Neural progenitor cell (in vitro differentiated cells): ENCODE data around the gene MGST2. TPM values are rescaled to one million over a fixed set of nuclear protein-coding genes. Genes with fewer than 3 reads are reported as not detected.

ENCODE experiments used
- DNase-seq: peaks from one replicate; pipeline ENCODE4 v3.0.0-alpha.2; 2016; ENCODE audit warnings: low spot score
- H2AFZ ChIP-seq: fragments of 200-600 bp; sonication (generic); replicated peaks from 2 replicates; pipeline ENCODE4 v1.6.1; 2016; ENCODE audit warnings: antibody characterized with exemption
- H3F3A ChIP-seq: fragments of 200-600 bp; sonication (generic); 2 replicates; pipeline ENCODE4 v1.6.1; 2016; ENCODE audit warnings: antibody characterized with exemption, low read depth
- H3K27ac ChIP-seq: fragments of 200-600 bp; sonication (generic); 2 replicates; pipeline ENCODE4 v1.5.1; 2016; ENCODE audit warnings: mild to moderate bottlenecking
- H3K27me3 ChIP-seq: fragments of 200-600 bp; sonication (generic); 2 replicates; pipeline ENCODE4 v1.6.1; 2016; ENCODE audit warnings: mild to moderate bottlenecking, moderate library complexity
- H3K36me3 ChIP-seq: fragments of 200-600 bp; sonication (generic); 2 replicates; pipeline ENCODE4 v1.5.1; 2016
- H3K4me1 ChIP-seq: fragments of 200-600 bp; sonication (generic); 2 replicates; pipeline ENCODE4 v1.6.1; 2016; ENCODE audit warnings: mixed run types
- H3K4me2 ChIP-seq: fragments of 200-600 bp; sonication (generic); 2 replicates; pipeline ENCODE4 v1.6.1; 2016
- H3K4me3 ChIP-seq: fragments of 200-600 bp; sonication (generic); 2 replicates; pipeline ENCODE4 v1.5.1; 2016
- H3K79me2 ChIP-seq: fragments of 200-600 bp; sonication (generic); 2 replicates; pipeline ENCODE4 v1.6.1; 2016; ENCODE audit warnings: low read depth
- H3K9ac ChIP-seq: fragments of 200-600 bp; sonication (generic); 2 replicates; pipeline ENCODE4 v1.6.1; 2016
- H3K9me3 ChIP-seq: fragments of 200-600 bp; sonication (generic); 2 replicates; pipeline ENCODE4 v1.5.1; 2016; ENCODE audit warnings: low read depth
- H4K20me1 ChIP-seq: fragments of 200-600 bp; sonication (generic); 2 replicates; pipeline ENCODE4 v1.6.1; 2016; ENCODE audit warnings: low read depth
- H3K27ac Mint-ChIP-seq: 3 replicates; pipeline ENCODE4 v1.8.0; 2021; ENCODE audit warnings: mixed read lengths
- H3K27me3 Mint-ChIP-seq: 2 replicates; pipeline ENCODE4 v1.8.0; 2022; ENCODE audit warnings: low read depth, mild to moderate bottlenecking, inconsistent platforms, moderate library complexity, mixed read lengths; ENCODE audit not compliant: insufficient read depth
- H3K36me3 Mint-ChIP-seq: 3 replicates; pipeline ENCODE4 v1.8.0; 2021; ENCODE audit warnings: mixed read lengths
- H3K4me1 Mint-ChIP-seq: 3 replicates; pipeline ENCODE4 v1.8.0; 2021; ENCODE audit warnings: mixed read lengths
- H3K4me3 Mint-ChIP-seq: 3 replicates; pipeline ENCODE4 v1.8.0; 2021; ENCODE audit warnings: mild to moderate bottlenecking, moderate library complexity, mixed read lengths
- H3K9me3 Mint-ChIP-seq: 3 replicates; pipeline ENCODE4 v1.8.0; 2020; ENCODE audit warnings: mixed read lengths
- CTCF ChIP-seq: fragments of 200-600 bp; sonication (generic); IDR thresholded peaks from 2 replicates; pipeline ENCODE4 v1.5.1; 2017; ENCODE audit warnings: antibody characterized with exemption, mild to moderate bottlenecking
- EZH2 ChIP-seq: fragments of 200-600 bp; sonication (generic); IDR thresholded peaks from 2 replicates; pipeline ENCODE4 v1.6.1; 2017; ENCODE audit warnings: antibody characterized with exemption, mild to moderate bottlenecking, moderate library complexity
- EZH2phosphoT487 ChIP-seq: fragments of 200-600 bp; sonication (generic); IDR thresholded peaks from 2 replicates; pipeline ENCODE4 v1.6.1; 2017; ENCODE audit warnings: antibody characterized with exemption
- total RNA-seq: library from RNA; depleted of rRNA; stranded (reverse); fragments of >200 nt; gene quantifications from 2 replicates; pipeline ENCODE4 v1.2.3, GENCODE V29; 2015; ENCODE audit warnings: low replicate concordance

MGST2 gene
- total RNA-seq, 1 donor from 2014 or later: 4.4 TPM

- Histone ChIP-seq H3K27ac (peak overlapping the region; percentile 30), H3K4me2 (peak overlapping the region; percentile 64), H3K36me3 (no peaks in the 10 kb centered on the region), H2AFZ (peak overlapping the region; percentile 60), H3K79me2 (no peaks in the 10 kb centered on the region), H3K4me3 (no peak overlapping the region), H3F3A (peaks cover 14% of the 10 kb centered on the region), H4K20me1 (no peaks in the 10 kb centered on the region), H3K27me3 (no peaks in the 10 kb centered on the region), H3K9ac (no peak overlapping the region), H3K9me3 (no peaks in the 10 kb centered on the region), H3K4me1 (peaks cover 19% of the 10 kb centered on the region)
- no peaks in the 10 kb centered on the region for H3K9me3 Mint-ChIP-seq
- H3K4me1 Mint-ChIP-seq: peaks cover 37% of the 10 kb centered on the region
- peak overlapping the region; percentile 62 for H3K27ac Mint-ChIP-seq
- H3K27me3 Mint-ChIP-seq: peaks cover 7% of the 10 kb centered on the region
- peak overlapping the region; percentile 17 for H3K4me3 Mint-ChIP-seq
- H3K36me3 Mint-ChIP-seq: no peaks in the 10 kb centered on the region
- DNase-seq: peak; percentile 10
- TF ChIP-seq EZH2: no peak
- no peak for TF ChIP-seq EZH2phosphoT487
- TF ChIP-seq CTCF: no peak
These were observed 7.4 kb upstream of the MGST2 start for GRCh38 chr4:139658185-139658584.

- H3K4me3 Mint-ChIP-seq: peak overlapping the region; percentile 17
- Histone ChIP-seq H3K27me3 (no peaks in the 10 kb centered on the region), H3K4me2 (peak overlapping the region; percentile 64), H3F3A (peaks cover 14% of the 10 kb centered on the region), H2AFZ (no peak overlapping the region), H3K4me1 (peaks cover 19% of the 10 kb centered on the region), H3K27ac (no peak overlapping the region), H4K20me1 (no peaks in the 10 kb centered on the region), H3K9ac (no peak overlapping the region), H3K9me3 (no peaks in the 10 kb centered on the region), H3K36me3 (no peaks in the 10 kb centered on the region), H3K79me2 (no peaks in the 10 kb centered on the region), H3K4me3 (no peak overlapping the region)
- peaks cover 37% of the 10 kb centered on the region for H3K4me1 Mint-ChIP-seq
- H3K27me3 Mint-ChIP-seq: peaks cover 6% of the 10 kb centered on the region
- H3K36me3 Mint-ChIP-seq: no peaks in the 10 kb centered on the region
- no peaks in the 10 kb centered on the region for H3K9me3 Mint-ChIP-seq
- no peak for TF ChIP-seq CTCF
- TF ChIP-seq EZH2: no peak
- TF ChIP-seq EZH2phosphoT487: no peak
- peak overlapping the region; percentile 62 for H3K27ac Mint-ChIP-seq
- no peak for DNase-seq
These were observed 6.8 kb upstream of the MGST2 start for GRCh38 chr4:139658586-139659382.

GRCh38 chr4:139659735-139660424, 5.7 kb upstream of the MGST2 start:
- peaks cover 37% of the 10 kb centered on the region for H3K4me1 Mint-ChIP-seq
- no peaks in the 10 kb centered on the region for H3K36me3 Mint-ChIP-seq
- no peaks in the 10 kb centered on the region for H3K9me3 Mint-ChIP-seq
- no peak overlapping the region for H3K4me3 Mint-ChIP-seq
- no peak overlapping the region for H3K27ac ChIP-seq
- DNase-seq: no peak
- H2AFZ ChIP-seq: no peak overlapping the region
- H3K36me3 ChIP-seq: no peaks in the 10 kb centered on the region
- no peak overlapping the region for H3K9ac ChIP-seq
- H3K79me2 ChIP-seq: no peaks in the 10 kb centered on the region
- peaks cover 3% of the 10 kb centered on the region for H3K27me3 Mint-ChIP-seq
- no peaks in the 10 kb centered on the region for H4K20me1 ChIP-seq
- TF ChIP-seq EZH2: no peak
- no peaks in the 10 kb centered on the region for H3K27me3 ChIP-seq
- no peak overlapping the region for H3K4me3 ChIP-seq
- peaks cover 15% of the 10 kb centered on the region for H3F3A ChIP-seq
- H3K27ac Mint-ChIP-seq: peak overlapping the region; percentile 43
- no peak overlapping the region for H3K4me2 ChIP-seq
- H3K9me3 ChIP-seq: no peaks in the 10 kb centered on the region
- H3K4me1 ChIP-seq: peaks cover 19% of the 10 kb centered on the region
